EH (cell line): ENCODE measurements around the gene KCTD19.

Experiments
- DNase-seq: peaks from one replicate; pipeline ENCODE4 v3.0.0-alpha.2; 2015; ENCODE audit warnings: low read depth

The KCTD19 gene

GRCh38 chr16:67242138-67242730, 84.3 kb downstream of the KCTD19 start:
- DNase-seq: no peak

GRCh38 chr16:67241008-67241900, 85.3 kb downstream of the KCTD19 start:
- peak; percentile 98 for DNase-seq

- peak; percentile 74 for DNase-seq
These were observed 86.0 kb downstream of the KCTD19 start for GRCh38 chr16:67240506-67240905.
